Stimulated activated CD8-positive, alpha-beta memory T cell treated with anti-CD3 and anti-CD28 coated beads, Interleukin-15, amount 100 ng/mL, for 48 hours (primary cell): Measurements from ENCODE around the gene USPL1.

Experiments
- DNase-seq, 2 donors: peaks; one replicate each; pipeline ENCODE4 v3.0.0-alpha.2; 2020; ENCODE audit warnings: low read depth in 2 of 2

The USPL1 gene

GRCh38 chr13:30656178-30656577 is 38.5 kb downstream of the USPL1 start:
- DNase-seq = no peak

DNA sequence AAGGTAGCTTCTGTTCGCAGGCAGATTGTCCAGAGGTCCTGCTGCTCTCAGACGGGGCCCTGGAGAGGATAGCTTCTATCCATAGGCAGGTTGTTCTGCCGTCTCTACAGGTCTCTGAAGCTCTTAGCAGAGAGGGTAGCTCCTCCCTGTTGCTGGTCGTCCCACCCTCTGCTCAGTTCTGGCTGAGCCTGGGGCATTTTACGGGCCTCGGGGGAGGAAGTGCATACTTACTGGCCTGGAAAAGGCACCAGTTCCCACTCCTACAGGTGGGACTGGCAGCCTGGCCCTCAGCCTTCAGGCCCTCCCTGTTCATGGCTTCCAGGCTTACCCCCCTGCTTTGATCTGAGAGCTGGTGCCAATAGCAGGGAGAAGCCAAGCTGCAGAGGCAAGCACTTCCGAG is 42.3 kb downstream of the USPL1 start:
- no peak for DNase-seq

DNA sequence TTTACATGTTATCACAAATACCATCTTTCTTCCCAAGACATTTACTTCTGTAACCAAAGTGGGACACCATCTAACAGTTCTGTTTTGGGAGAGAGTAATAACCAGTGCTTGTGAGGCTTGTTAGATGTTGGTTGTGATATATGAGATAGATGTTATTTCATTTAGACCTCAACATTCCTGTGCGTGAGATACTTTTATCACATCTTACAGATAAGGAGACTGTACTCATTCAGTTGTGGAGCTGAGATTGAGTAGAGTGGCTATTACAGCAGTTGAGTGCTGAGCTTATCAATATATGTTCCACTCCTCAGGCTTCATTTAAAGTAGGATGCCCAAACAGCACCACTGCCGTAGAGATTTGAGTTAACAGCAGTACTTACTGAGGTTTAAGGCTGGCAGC is 43.1 kb downstream of the USPL1 start:
- no peak for DNase-seq

DNA sequence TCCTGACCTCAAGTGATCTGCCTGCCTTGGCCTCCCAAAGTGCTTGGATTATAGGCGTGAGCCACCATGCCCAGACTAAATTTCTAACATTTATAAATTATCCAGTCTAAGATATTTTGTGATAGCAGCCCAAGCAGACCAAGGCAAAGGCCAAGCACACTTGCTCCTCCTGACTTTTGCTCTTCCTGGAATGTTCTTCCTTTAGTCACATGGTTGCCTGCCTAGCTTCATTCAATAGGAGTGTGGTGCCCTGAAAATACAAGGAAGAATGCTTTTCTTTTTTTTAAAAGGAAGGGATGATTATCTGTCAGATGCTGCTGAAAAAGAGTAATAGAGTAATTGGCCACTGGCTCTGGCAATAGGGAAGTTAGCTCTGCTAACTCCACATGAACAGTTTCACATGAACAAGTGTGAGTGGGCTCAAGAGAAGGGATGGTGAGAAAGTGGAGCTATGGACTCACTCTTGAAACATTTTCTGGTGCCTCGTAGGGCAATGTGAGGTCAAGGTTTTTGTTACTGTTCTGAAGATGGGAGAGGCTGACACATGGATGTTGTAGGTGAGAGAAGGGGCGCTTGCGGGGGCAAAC is 47.1 kb downstream of the USPL1 start:
- no peak for DNase-seq

DNA sequence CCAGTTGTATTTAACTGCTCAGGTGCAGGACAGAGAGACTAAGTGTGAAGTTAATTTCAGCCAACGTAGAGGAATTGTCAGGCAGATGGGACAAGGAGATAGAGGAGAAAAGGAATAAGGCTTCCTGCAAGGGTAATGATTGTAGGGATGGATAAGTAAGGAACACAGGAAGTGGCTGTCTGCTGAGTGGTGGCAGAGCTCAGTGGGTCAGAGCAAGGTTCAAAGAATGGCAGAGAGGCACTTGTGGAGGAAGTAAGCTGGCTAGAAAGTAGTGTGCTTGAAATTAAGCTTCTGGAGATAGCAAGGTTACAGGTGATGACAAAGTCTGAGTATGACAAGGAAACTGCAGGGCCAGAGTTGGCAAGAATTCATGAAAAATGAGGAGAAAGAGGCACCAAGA is 47.9 kb downstream of the USPL1 start:
- DNase-seq = no peak

GRCh38 chr13:30666113-30666512 is 48.4 kb downstream of the USPL1 start:
- DNase-seq = no peak

DNA sequence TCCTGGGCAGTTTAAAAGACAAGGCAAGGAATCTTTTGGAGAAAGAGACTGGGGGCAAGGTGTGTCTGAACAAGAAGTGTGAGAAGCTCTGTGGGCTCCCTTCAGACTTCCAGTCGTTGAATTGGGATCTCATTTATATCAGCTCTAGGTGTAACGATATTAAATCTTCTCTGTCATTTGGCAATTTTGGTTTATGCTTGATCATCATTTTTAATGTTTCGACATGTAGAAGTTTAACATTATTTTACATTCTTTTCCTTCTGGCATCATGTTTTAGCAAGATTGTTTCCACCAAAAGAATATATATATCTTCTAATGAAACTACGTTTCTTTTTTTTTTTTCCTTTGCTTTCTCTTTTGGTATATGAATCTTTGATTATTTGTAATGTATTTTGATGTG is 49.3 kb downstream of the USPL1 start:
- no peak for DNase-seq

DNA sequence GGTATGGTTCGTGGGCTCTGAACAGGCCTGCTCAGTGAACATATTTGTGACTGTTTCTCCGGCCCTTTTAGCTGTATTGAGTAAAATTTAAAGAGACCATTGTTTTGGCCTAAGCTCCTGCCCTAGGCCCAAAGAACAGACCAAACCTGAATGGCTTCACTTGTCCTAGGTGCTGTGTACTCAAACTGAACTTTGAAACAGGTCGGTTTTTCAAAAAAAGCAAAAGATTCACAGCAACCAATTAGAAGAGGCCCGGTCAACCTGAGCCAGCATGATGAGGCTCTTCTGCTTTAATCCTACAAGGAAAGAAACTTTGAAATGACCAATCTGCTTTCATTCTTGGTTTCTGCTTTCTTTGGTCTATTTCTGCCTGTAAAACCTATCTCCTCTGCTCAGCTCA is 50.6 kb downstream of the USPL1 start:
- no peak for DNase-seq

DNA sequence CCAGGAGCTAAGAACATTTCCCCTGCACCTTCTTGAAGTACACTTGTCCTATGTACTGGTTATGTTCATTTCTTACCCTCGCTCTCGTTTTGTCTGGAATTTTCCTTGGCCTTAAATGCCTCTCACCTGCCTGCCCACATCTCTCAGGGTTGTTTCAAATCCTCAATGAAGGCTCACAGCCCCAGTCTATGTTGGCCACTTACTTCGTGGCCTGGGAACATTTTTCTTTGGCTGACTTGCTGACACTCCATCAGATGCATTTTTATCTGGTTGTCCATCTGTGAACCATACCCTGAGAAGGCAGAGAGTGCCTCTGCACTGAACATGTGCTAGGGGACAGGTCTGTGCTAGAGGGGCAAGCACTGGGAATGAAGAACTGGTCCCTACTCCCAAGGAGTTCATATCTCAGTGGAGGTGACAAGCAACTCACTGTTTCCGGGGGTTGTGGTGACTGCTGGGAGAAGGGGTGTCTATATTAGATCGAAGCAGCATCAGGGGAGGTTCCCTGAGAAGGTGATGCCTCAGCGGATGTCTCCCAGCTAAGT is 53.6 kb downstream of the USPL1 start:
- no peak for DNase-seq

DNA sequence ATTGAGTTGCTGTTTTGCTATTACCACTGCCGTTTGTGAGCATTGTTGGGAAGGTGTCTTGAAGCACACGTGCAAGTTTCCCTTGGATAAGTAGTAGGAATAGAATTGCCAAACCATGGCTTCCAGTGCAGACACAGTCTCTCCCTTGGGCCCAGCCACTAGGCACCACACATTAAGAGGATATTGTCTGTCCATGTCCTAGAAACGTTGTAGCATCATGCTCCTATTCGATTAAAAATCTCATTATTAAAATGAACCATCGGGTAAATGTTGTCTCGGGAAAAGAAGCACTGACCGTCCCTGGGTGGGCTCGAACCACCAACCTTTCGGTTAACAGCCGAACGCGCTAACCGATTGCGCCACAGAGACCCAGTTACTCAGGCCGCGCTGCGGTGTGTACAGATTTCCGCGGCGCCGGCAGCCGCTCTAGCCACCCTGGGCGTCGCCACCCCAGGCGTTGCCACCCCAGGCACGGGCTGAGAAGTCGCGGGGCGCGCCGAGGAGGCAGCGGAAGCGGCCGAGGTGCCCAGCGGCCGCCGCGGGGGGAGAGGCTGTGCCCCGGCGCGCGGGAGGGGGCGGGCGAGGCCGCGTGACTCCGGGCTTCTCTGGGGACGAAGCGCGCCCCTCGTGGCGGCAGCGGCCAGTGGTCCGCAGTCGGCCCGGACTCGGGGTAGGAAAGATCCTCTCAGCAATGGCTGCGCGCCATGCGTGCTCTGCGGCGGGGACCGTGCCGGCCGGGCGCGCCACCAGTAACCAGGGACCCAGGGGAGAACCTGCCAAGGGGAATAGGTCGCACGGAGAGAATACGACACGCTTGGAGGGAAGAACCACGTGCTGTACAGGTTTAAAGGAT is 56.2 kb downstream of the USPL1 start:
- peak; percentile 85 to 87 for DNase-seq

- DNase-seq = no peak
Measured at GRCh38 chr13:30675717-30676116, 58.0 kb downstream of the USPL1 start.

DNA sequence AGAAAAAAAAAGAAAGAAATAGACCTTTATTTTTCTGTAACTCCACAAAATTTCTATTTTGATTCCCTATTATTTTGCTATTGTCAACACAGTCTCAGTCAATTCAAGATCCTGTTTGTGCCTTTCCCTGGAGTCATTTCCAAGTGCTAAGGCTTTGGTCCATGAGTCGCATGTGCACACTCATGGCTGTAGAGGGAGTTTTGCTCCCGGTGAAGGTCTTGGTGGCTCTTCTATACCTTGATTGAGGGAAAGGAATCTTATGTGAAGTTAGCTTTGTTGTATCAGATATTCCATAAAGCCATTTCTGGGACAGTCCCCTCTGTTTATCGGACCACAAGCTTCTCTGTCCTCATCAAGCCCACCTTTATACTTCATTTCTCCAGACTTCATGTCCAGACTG is 59.0 kb downstream of the USPL1 start:
- no peak for DNase-seq

- DNase-seq = no peak
Measured at GRCh38 chr13:30679483-30680330, 62.0 kb downstream of the USPL1 start.

- DNase-seq = no peak
Measured at GRCh38 chr13:30681843-30682242, 64.1 kb downstream of the USPL1 start.

- no peak for DNase-seq
Measured at GRCh38 chr13:30685320-30685859, 67.7 kb downstream of the USPL1 start.

DNA sequence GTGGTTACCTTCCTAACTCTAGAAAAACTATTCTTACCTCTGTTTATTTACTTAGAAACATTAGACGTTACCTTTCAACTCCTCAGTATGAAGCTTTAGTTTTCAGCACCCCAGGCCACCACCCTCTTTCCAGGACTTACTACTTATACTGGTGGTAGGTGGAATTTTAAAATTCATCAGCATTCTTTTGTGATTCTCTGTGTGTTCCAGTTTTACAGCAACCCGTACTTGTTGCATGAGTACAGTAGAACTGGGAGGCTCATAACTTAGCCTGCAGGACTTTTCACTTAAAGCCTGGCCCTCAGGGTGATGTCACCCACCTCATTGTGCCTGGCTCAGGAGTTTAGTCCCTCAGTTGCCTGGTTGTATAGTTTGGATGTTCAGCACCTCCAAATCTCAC is 68.3 kb downstream of the USPL1 start:
- no peak for DNase-seq

DNA sequence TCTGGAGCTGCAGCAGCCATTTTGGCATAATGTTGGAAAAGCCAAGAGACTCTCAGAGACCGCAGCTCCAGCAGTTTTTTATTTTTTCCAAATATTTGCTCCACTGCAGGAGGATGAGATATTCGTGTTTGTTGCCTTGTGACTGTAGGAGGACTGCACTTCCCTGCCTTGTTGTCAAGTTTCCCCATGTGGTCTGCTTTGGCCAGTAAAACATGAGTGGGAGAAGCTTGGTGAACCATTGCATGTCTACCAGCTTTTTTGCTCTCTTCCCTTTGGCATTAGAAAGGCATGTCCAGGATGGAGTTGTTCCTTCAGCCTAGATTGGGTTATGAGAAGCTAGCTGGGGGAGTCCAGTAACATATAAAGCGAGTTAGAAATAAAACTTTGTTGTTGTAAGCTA is 69.9 kb downstream of the USPL1 start:
- no peak for DNase-seq

GRCh38 chr13:30689752-30690151 is 72.0 kb downstream of the USPL1 start:
- DNase-seq = no peak

GRCh38 chr13:30690282-30691188 is 72.8 kb downstream of the USPL1 start:
- no peak for DNase-seq

DNA sequence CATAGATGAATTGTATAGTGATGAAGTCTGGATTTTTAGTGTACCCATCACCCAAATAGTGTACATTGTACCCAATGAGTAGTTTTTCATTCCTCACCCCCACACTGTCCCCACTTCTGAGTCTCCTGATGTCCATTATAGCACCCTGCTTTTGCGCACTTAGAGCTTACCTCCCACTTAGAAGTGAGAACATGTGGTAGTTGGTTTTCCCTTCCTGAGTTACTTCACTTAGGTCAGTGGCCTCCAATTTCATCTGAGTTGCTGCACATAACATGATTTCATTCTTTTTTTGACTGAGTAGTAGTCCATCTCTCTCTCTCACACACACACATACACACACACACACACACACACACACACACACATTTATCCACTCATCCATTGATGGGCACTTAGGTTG is 74.4 kb downstream of the USPL1 start:
- no peak for DNase-seq
